Activated T-helper 2 cell treated with anti-CD3 and anti-CD28 coated beads, Interferon-gamma antibody, Interleukin-2, Interleukin-4, amounts not matched to agents 10 μg/mL and 5 μg/mL and 100 μg/mL, durations not matched to agents 14 hours and 24 hours and 36 hours (primary cell): ENCODE results near the gene DPY19L2. TPM values are rescaled to one million over a fixed set of nuclear protein-coding genes. Genes with fewer than 3 reads are reported as not detected.
"Not testable (repeated sequence)": the region's sequence is repeated elsewhere in the genome, so short reads cannot be mapped to it uniquely, and the experiment has no call there.

Source experiments
- DNase-seq: peaks from one replicate; pipeline ENCODE4 v3.0.0; 2021; ENCODE audit warnings: low spot score
- H3K27ac Mint-ChIP-seq: one replicate; pipeline ENCODE4 v1.8.0; 2021; ENCODE audit warnings: mixed read lengths
- H3K27me3 Mint-ChIP-seq: one replicate; pipeline ENCODE4 v1.8.0; 2021; ENCODE audit warnings: low read depth, mixed read lengths
- H3K36me3 Mint-ChIP-seq: one replicate; pipeline ENCODE4 v1.8.0; 2021; ENCODE audit warnings: low read depth, mixed read lengths
- H3K4me1 Mint-ChIP-seq: one replicate; pipeline ENCODE4 v1.8.0; 2021; ENCODE audit warnings: low read depth, mixed read lengths
- H3K4me3 Mint-ChIP-seq: one replicate; pipeline ENCODE4 v1.8.0; 2021; ENCODE audit warnings: low read depth, mild to moderate bottlenecking, moderate library complexity, mixed read lengths
- H3K9me3 Mint-ChIP-seq: one replicate; pipeline ENCODE4 v1.8.0; 2021; ENCODE audit warnings: mixed read lengths
- intact Hi-C: fragments of 100-400 bp; cut with micrococcal nuclease; formaldehyde crosslinking; loops from one replicate; pipeline ENCODE4 v1.15.1; 2023
- total RNA-seq: library from RNA; stranded (reverse); gene quantifications from 2 replicates; pipeline ENCODE4 v1.2.3, GENCODE V29; 2022

DPY19L2 gene
- total RNA-seq, 1 donor from 2014 or later, result 0.91 TPM

DNA sequence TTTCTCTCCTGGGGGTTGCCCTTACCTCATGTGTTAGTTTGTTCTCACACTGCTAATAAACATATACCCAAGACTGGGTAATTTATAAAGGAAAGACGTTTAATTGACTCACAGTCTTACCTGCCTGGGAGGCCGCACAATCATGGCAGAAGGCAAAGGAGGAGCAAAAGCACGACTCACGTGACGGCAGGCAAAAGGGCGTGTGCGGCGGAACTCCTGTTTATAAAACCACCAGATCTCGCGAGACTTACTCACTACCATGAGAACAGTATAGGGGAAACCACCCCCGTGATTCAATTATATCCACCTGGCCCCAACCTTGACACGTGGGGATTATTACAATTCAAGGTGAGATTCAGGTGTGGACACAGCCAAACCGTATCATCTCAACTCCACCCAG lies 116.9 kb downstream of the DPY19L2 start:
- intact Hi-C loops, H3K9me3 Mint-ChIP-seq, H3K4me1 Mint-ChIP-seq, H3K36me3 Mint-ChIP-seq, H3K27ac Mint-ChIP-seq, DNase-seq, H3K27me3 Mint-ChIP-seq, H3K4me3 Mint-ChIP-seq: not testable (repeated sequence)

DNA sequence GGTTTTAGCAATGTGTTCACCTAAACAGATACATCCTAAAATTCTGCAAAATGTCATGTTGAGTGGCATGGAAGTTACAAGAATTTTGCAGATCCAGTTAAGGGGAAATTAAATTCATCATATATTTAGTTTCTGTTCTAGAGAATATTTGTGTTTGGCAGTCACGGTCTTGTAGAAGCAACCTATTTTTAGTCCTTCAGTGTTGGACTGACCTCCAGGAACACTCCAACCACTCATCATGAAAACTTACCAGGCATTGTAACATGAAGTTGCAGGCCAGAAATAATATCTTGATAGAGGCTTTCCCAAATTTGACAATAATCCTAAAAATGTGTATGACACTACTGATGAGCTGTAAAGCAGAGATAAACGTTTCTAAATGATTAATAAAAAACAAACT lies 119.3 kb downstream of the DPY19L2 start:
- H3K4me3 Mint-ChIP-seq, H3K27ac Mint-ChIP-seq, intact Hi-C loops, DNase-seq, H3K36me3 Mint-ChIP-seq, H3K9me3 Mint-ChIP-seq, H3K4me1 Mint-ChIP-seq, H3K27me3 Mint-ChIP-seq: not testable (repeated sequence)

DNA sequence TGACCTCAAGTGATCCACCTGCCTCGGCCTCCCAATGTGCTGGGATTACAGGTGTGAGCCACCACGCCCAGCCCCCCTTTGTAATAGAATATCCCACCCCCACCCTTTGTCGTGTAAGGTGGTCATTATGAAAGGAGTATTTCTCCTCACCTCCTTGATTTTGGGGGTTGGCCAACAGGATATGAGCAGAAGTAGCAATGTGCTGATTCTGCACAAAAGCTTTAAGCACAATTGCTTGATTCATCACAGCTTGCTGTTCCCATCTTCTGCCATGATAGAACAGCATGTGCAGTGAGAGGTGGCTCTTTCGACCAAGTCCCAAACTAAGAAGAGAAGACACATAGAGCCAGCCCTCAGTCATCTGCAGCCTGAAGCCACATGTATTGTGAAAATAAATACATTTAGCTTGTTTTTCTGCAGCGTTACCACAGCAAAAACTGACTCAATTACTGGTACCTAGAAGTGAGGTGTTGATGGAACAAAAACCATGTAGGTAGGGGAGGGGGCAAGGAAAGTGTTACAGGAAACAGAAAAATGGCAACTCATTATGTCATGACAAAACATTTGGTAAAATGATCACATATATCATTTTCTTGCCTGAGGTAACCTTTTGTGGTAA lies 122.9 kb downstream of the DPY19L2 start:
- H3K27me3 Mint-ChIP-seq, DNase-seq, H3K27ac Mint-ChIP-seq, H3K4me1 Mint-ChIP-seq, H3K9me3 Mint-ChIP-seq, intact Hi-C loops, H3K4me3 Mint-ChIP-seq, H3K36me3 Mint-ChIP-seq: not testable (repeated sequence)

- H3K36me3 Mint-ChIP-seq, H3K9me3 Mint-ChIP-seq, H3K4me3 Mint-ChIP-seq, DNase-seq, H3K4me1 Mint-ChIP-seq, H3K27ac Mint-ChIP-seq, H3K27me3 Mint-ChIP-seq, intact Hi-C loops: not testable (repeated sequence)
Observed at GRCh38 chr12:63538656-63539055, 129.6 kb downstream of the DPY19L2 start.

DNA sequence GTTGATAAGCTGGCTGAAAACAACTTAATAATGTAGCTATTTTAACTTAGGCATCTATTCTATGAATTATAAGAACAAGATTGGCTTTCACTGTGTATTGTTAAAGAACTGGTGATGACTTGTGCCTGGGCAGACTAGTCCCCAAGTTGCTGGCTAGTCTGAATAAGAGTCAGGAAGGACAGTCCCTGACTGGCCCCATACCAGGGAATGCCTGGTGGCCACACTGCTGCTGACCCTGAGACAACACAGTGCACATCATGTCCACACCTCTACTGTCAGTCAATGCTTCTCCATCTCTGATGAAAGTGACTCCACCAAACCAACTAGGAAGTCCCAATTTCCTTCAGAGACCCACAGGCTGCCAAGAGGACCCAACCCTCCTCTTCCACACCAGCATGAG lies 130.5 kb downstream of the DPY19L2 start:
- DNase-seq, intact Hi-C loops, H3K27me3 Mint-ChIP-seq, H3K36me3 Mint-ChIP-seq, H3K9me3 Mint-ChIP-seq, H3K4me1 Mint-ChIP-seq, H3K27ac Mint-ChIP-seq, H3K4me3 Mint-ChIP-seq: not testable (repeated sequence)

GRCh38 chr12:63529641-63530040 lies 138.7 kb downstream of the DPY19L2 start:
- H3K4me1 Mint-ChIP-seq, H3K9me3 Mint-ChIP-seq, H3K4me3 Mint-ChIP-seq, H3K27ac Mint-ChIP-seq, H3K36me3 Mint-ChIP-seq, intact Hi-C loops, DNase-seq, H3K27me3 Mint-ChIP-seq: not testable (repeated sequence)

- H3K36me3 Mint-ChIP-seq, result no peaks in the 10 kb centered on the region
- DNase-seq, result no peak
- H3K4me1 Mint-ChIP-seq, result no peaks in the 10 kb centered on the region
- no peaks in the 10 kb centered on the region for H3K9me3 Mint-ChIP-seq
- no peak overlapping the region for H3K4me3 Mint-ChIP-seq
- no peaks in the 10 kb centered on the region for H3K27me3 Mint-ChIP-seq
- intact Hi-C loops, result no loop called here
- no peak overlapping the region for H3K27ac Mint-ChIP-seq
Observed at GRCh38 chr12:63525831-63526230, 142.5 kb downstream of the DPY19L2 start.

DNA sequence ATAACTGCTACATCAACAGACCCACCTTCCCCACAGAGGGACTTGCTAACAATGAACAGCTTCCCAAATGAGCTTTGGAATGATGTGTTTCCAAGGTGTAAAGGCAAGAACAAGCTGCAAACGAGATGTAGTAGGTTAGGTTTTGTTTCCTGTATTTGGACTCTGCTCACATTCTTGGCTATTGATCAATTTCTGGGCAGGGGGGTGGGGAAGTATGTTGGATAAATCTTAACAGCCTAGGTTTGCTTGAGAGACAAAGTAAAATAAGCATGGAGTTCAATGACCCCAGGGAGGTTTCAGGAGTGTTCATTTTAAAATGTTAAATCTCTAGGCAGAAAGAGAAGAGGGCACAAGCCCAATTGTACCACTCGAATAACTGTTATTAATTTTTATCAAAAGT lies 146.6 kb downstream of the DPY19L2 start:
- no peaks in the 10 kb centered on the region for H3K9me3 Mint-ChIP-seq

More for the DNA sequence above, 146.6 kb downstream of the DPY19L2 start:
- H3K27me3 Mint-ChIP-seq, result no peaks in the 10 kb centered on the region
- H3K4me3 Mint-ChIP-seq, result no peak overlapping the region
- no peaks in the 10 kb centered on the region for H3K4me1 Mint-ChIP-seq
- DNase-seq, result no peak
- no peaks in the 10 kb centered on the region for H3K36me3 Mint-ChIP-seq
- H3K27ac Mint-ChIP-seq, result no peak overlapping the region
- intact Hi-C loops, result no loop called here

Other genes with a start within 250 kb of the DPY19L2 start
- 22.0 and 23.3 TPM in 2 replicates for gene RXYLT1, start 111.4 kb upstream of the DPY19L2 start, total RNA-seq
- gene SRGAP1, start 176.2 kb upstream of the DPY19L2 start, total RNA-seq, result 0.07 TPM in 2 replicates